ENCODE measurements around the gene HSPA2. TPM values are rescaled to one million over a fixed set of nuclear protein-coding genes. Genes with fewer than 3 reads are reported as not detected.

HSPA2 gene
- total RNA-seq, 1 experiment from 2014 or later, result 16.5 TPM

GRCh38 chr14:64584190-64584589 is 43.6 kb downstream of the HSPA2 start:
- H3K4me1 ChIP-seq (ENCODE audit: insufficient read depth, low read length), result no peaks in the 10 kb centered on the region
- DNase-seq (no peak), ATAC-seq (no peak)
- no peaks in the 10 kb centered on the region for H3K9me3 ChIP-seq (ENCODE audit: low read length)
- no peaks in the 10 kb centered on the region for H4K20me1 ChIP-seq (ENCODE audit: low read length)
- H3K79me2 ChIP-seq (ENCODE audit: low read length), result no peaks in the 10 kb centered on the region
- H3K9ac ChIP-seq (ENCODE audit: low read length), result no peak overlapping the region
- POLR2A ChIA-PET (ENCODE audit: unreplicated experiment), result no interaction called here
- H3F3A ChIP-seq (ENCODE audit: low read length, unreplicated experiment), result no peaks in the 10 kb centered on the region
- TF ChIP-seq EZH2phosphoT487 (IDR thresholded peaks at IDR 0.05; ENCODE audit: borderline replicate concordance, low read length), result no peak
- TF ChIP-seq EZH2 (IDR thresholded peaks at IDR 0.05; ENCODE audit: low read length, unreplicated experiment), result no peak
- TF ChIP-seq, protein P1, sequence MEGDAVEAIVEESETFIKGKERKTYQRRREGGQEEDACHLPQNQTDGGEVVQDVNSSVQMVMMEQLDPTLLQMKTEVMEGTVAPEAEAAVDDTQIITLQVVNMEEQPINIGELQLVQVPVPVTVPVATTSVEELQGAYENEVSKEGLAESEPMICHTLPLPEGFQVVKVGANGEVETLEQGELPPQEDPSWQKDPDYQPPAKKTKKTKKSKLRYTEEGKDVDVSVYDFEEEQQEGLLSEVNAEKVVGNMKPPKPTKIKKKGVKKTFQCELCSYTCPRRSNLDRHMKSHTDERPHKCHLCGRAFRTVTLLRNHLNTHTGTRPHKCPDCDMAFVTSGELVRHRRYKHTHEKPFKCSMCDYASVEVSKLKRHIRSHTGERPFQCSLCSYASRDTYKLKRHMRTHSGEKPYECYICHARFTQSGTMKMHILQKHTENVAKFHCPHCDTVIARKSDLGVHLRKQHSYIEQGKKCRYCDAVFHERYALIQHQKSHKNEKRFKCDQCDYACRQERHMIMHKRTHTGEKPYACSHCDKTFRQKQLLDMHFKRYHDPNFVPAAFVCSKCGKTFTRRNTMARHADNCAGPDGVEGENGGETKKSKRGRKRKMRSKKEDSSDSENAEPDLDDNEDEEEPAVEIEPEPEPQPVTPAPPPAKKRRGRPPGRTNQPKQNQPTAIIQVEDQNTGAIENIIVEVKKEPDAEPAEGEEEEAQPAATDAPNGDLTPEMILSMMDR (conservative IDR thresholded peaks at IDR 0.05; ENCODE audit: low read depth, low read length), result no peak
- no peak overlapping the region for H3K27ac ChIP-seq (ENCODE audit: low read length)
- no peak overlapping the region for H2AFZ ChIP-seq (ENCODE audit: low read length)
- no TSS peak for BruUV-seq (replicated peaks)
- CTCF ChIA-PET, result no interaction called here
- intact Hi-C loops (cut with micrococcal nuclease), result no loop called here
- no peak overlapping the region for H3K4me3 ChIP-seq (ENCODE audit: low read length)
- H3K36me3 ChIP-seq (ENCODE audit: low read depth, low read length), result no peaks in the 10 kb centered on the region
- no peaks in the 10 kb centered on the region for H3K27me3 ChIP-seq (ENCODE audit: low read length)
- no peaks in the 10 kb centered on the region for H3K9me2 ChIP-seq (replicated peaks; ENCODE audit: low read length)
- no peak overlapping the region for H3K4me2 ChIP-seq (ENCODE audit: low read length)

GRCh38 chr14:64591809-64592208 is 51.3 kb downstream of the HSPA2 start:
- Histone ChIP-seq H3K27ac (ENCODE audit: low read length) (no peak overlapping the region), H3K9me2 (replicated peaks; ENCODE audit: low read length) (no peaks in the 10 kb centered on the region), H3K36me3 (ENCODE audit: low read depth, low read length) (no peaks in the 10 kb centered on the region), H3K27me3 (ENCODE audit: low read length) (no peaks in the 10 kb centered on the region), H3K79me2 (ENCODE audit: low read length) (no peaks in the 10 kb centered on the region), H3K4me2 (ENCODE audit: low read length) (no peak overlapping the region), H2AFZ (ENCODE audit: low read length) (no peak overlapping the region), H3K9me3 (ENCODE audit: low read length) (no peaks in the 10 kb centered on the region), H3K9ac (ENCODE audit: low read length) (no peak overlapping the region), H3K4me3 (ENCODE audit: low read length) (no peak overlapping the region), H3K4me1 (ENCODE audit: insufficient read depth, low read length) (peaks cover 8% of the 10 kb centered on the region; the same call in 1 of the 2 replicates), H4K20me1 (ENCODE audit: low read length) (no peaks in the 10 kb centered on the region), H3F3A (ENCODE audit: low read length, unreplicated experiment) (no peaks in the 10 kb centered on the region)
- ChIA-PET POLR2A (ENCODE audit: unreplicated experiment) (no interaction called here), CTCF (no interaction called here)
- TF ChIP-seq, protein P1 (conservative IDR thresholded peaks at IDR 0.05; ENCODE audit: low read depth, low read length), result no peak
- TF ChIP-seq EZH2 (IDR thresholded peaks at IDR 0.05; ENCODE audit: low read length, unreplicated experiment) (no peak), EZH2phosphoT487 (IDR thresholded peaks at IDR 0.05; ENCODE audit: borderline replicate concordance, low read length) (no peak)
- ATAC-seq (no peak), DNase-seq (no peak)
- intact Hi-C loops (cut with micrococcal nuclease), result no loop called here
- BruUV-seq (replicated peaks), result no TSS peak

Other genes with a start within 250 kb of the HSPA2 start
- gene ESR2, start 246.4 kb upstream of the HSPA2 start, total RNA-seq (2014; rRNA removed), result 0.18 and 0.35 TPM in 2 replicates
- 89.3 and 103 TPM in 2 replicates for gene MTHFD1, start 152.4 kb upstream of the HSPA2 start, total RNA-seq (2014; rRNA removed)
- 0.58 and 0.86 TPM in 2 replicates for gene AKAP5, start 75.2 kb upstream of the HSPA2 start, total RNA-seq (2014; rRNA removed)
- gene ZBTB25, start 36.9 kb upstream of the HSPA2 start, total RNA-seq (2014; rRNA removed), result 4.0 and 10.7 TPM in 2 replicates
- 23.6 and 26.0 TPM in 2 replicates for gene ZBTB1, start 36.0 kb upstream of the HSPA2 start, total RNA-seq (2014; rRNA removed)
- gene PPP1R36, start 9.2 kb downstream of the HSPA2 start, total RNA-seq (2014; rRNA removed), result 0.26 TPM in 1 of 2 replicates, not detected in the other
- 49.6 and 64.0 TPM in 2 replicates for gene PLEKHG3, start 163.7 kb downstream of the HSPA2 start, total RNA-seq (2014; rRNA removed)

All from PC-3 (cell line).